Cardiac fibroblast (primary cell): ENCODE results near the gene TAGLN3.
"Not testable (repeated sequence)": the region's sequence is repeated elsewhere in the genome, so short reads cannot be mapped to it uniquely, and the experiment has no call there.

Source experiments
- DNase-seq, 2 donors: peaks; one replicate each; pipeline versions ENCODE4 v3.0.0 to v3.0.0-alpha.2; 2010; ENCODE audit warnings: low read depth in 2 of 2
- H3K4me3 ChIP-seq, 2 donors: replicated peaks in 1 of 2; 1 replicate in 1 of 2; 2 replicates in 1 of 2; pipeline ENCODE4 v1.5.1; 2011; ENCODE audit warnings: low read depth in 2 of 2, low read length in 2 of 2, mild to moderate bottlenecking in 2 of 2, moderate library complexity in 1 of 2
- TF ChIP-seq, protein P1 (sequence below): IDR thresholded peaks from one replicate; pipeline ENCODE4 v1.5.1; 2011; ENCODE audit warnings: low read depth, mild to moderate bottlenecking, low read length, inconsistent platforms

Gene TAGLN3

DNA sequence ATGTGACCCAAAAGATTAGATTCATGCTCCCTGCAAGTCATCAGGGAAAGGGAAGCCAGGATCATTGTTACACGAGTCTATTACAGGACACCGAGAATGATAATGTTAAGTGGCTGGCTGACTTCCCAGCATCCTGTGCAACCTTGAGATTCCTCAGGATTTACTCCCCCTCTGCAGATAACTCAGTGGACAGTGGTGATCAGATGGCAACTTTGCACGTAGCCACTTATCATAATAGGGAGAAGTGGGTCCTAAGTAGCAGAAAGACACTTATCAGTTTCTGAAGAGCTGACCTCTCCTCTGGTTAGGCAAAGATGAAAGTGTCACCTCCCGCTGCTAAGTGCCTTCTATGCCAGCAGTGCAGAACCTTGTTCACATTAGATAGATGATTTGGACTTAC, 29.1 kb downstream of the TAGLN3 start:
- DNase-seq, result no peak
- TF ChIP-seq, protein P1, sequence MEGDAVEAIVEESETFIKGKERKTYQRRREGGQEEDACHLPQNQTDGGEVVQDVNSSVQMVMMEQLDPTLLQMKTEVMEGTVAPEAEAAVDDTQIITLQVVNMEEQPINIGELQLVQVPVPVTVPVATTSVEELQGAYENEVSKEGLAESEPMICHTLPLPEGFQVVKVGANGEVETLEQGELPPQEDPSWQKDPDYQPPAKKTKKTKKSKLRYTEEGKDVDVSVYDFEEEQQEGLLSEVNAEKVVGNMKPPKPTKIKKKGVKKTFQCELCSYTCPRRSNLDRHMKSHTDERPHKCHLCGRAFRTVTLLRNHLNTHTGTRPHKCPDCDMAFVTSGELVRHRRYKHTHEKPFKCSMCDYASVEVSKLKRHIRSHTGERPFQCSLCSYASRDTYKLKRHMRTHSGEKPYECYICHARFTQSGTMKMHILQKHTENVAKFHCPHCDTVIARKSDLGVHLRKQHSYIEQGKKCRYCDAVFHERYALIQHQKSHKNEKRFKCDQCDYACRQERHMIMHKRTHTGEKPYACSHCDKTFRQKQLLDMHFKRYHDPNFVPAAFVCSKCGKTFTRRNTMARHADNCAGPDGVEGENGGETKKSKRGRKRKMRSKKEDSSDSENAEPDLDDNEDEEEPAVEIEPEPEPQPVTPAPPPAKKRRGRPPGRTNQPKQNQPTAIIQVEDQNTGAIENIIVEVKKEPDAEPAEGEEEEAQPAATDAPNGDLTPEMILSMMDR, result no peak
- H3K4me3 ChIP-seq, result no peak overlapping the region

DNA sequence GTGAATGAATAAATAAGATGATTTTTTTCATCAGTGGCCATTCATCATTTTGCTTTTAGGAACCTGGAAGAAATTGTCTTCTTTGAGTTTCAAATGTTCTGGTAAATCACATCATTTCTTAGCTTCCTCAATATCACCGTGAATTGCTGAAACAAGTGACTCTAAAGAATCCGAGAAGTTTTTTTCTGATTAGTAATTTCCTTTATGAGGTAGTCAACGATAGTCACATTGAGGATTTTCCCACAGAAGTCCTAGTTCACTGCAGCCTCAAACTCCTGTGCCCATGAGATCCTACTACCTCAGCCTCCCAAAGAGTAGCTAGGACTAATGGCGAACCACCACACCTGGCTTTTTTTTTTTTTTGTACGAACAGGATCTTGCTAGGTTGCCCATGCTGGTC, 32.2 kb downstream of the TAGLN3 start:
- H3K4me3 ChIP-seq, result no peak overlapping the region
- TF ChIP-seq, protein P1, result no peak
- peak in 1 of 2 donors; percentile 75 for DNase-seq

DNA sequence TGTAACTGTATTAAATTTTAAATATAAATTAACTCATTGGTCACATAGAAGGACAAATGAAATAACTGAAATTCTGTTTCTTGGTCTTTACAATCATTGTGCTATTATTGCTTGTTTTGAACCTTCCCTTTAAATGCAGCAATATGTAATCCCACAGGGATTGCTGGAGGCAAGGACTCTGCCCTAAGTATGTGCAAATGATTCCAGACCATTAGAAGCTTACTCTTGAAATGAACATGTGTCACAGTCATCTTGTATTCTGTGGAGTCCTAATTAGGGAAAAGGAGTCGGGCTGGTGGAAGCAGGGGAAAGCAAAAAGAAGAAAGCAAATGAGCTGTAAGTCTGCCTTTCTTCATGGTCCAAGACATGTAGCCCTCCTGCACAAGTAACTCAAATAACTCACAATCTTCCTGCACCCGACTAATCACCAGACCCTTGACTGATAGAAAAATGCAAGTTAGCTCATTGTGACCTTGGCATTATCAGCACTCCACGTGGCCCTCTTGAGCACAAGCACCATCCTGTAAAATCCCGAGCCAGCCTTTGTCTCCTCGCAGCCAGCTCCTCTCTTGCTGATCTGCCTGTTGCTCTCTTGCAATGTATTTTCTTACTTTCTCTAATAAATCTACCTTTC, 33.5 kb downstream of the TAGLN3 start:
- TF ChIP-seq, protein P1, result no peak
- DNase-seq, result no peak
- H3K4me3 ChIP-seq, result no peak overlapping the region

DNA sequence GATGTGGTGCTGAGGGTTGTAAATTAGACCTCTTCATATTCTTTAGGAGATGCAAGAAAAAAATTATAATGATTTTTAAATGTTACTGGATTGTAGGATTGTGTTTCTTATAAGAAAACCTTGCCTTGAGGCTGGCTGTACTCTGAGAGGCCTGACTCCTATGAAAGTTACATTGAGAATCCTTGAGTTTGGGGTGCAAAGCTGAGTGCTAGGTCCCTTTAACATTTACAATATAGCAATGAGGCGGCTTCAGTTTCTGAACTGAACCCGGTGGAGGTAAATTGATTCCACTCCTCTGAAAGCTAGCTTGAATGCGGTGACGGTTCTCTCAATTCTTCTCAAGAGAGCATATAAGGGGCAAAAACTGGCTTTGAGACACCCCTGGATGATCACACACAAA, 35.7 kb downstream of the TAGLN3 start, which contains the start of gene TMPRSS7:
Gene TMPRSS7, plus strand, starts transcription at position 301 of the 400 bp plus-strand sequence. CDS start 110 bp downstream, outside the sequence.
- no peak within 1 kb of the TSS for H3K4me3 ChIP-seq
- TF ChIP-seq, protein P1, result no peak
- no peak for DNase-seq

DNA sequence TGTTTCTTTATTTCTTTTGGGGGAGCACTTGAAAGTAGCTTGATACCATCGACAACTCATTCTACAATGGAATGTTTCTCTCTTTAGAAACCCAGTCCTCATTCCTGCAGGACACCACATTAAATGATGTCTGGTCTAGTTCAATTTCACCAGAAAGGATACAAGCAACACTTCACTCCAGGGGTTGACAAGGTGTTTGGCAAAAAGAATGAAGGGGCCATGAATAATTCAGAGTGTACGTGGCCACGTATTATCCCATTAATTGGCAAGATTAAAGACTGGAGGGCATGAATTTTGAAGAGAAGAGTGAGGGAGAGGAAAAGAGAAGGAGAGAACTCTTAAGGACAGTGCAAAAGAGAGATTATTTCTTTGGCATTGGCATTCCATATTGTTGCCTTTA, 36.5 kb downstream of the TAGLN3 start:
- TF ChIP-seq, protein P1, result no peak
- DNase-seq, result peak in 1 of 2 donors; percentile 27
- H3K4me3 ChIP-seq, result no peak overlapping the region

DNA sequence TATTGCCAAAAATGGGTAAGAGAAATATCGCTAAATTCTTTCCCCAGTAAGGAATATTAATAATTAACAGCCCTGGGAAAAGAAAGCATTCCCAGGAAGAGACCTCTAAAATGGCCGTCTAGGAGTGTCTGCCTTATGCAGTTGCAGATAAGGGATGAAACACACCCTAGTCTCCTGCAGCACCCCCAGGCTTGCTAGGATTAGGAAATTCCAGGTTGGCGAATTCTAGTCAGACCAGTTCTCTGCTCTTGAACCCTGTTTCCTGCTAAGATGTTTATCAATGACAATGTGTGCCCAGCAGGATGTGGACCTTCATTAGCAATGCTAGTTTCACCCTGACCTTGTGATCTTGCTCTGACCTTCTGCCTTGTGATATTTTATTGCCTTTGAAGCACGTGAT, 38.5 kb downstream of the TAGLN3 start:
- H3K4me3 ChIP-seq, DNase-seq: not testable (repeated sequence)

DNA sequence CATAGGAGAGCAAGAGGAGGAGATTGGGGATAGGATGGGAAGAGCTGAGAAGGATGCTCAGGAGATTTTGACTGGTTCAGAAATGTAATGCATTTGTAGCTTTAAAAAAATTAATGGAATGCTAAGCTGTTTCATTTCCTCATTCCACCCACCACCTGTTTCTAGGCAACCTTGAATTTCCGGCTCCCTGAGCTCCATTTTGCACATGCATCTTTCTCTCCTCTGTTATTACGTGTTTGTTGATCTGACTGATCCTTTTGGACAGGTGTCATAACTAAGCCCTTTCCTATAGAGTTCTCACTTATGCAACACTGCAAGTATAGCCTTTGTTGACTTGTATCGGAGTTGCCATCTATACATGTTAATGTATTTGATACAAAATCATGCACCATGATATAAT, 40.1 kb downstream of the TAGLN3 start:
- peak in 1 of 2 donors; percentile 42 for DNase-seq

More for the DNA sequence above, 40.1 kb downstream of the TAGLN3 start:
- H3K4me3 ChIP-seq, result no peak overlapping the region
- TF ChIP-seq, protein P1, result no peak
